ENCODE measurements around the gene GRK6.
"Not testable (repeated sequence)": the region's sequence is repeated elsewhere in the genome, so short reads cannot be mapped to it uniquely, and the experiment has no call there.

Gene GRK6

GRCh38 chr5:177405312-177405711 is 21.2 kb upstream of the GRK6 start:
- Histone ChIP-seq H3K4me1 (ENCODE audit: insufficient read depth, low read length) (no peaks in the 10 kb centered on the region; the same call in 1 of the 2 replicates), H3K9ac (ENCODE audit: low read depth, low read length) (no peak overlapping the region)

GRCh38 chr5:177405805-177406204 is 20.7 kb upstream of the GRK6 start:
- Histone ChIP-seq H3K36me3 (ENCODE audit: insufficient read depth, low read length) (no peaks in the 10 kb centered on the region), H3K4me1 (ENCODE audit: insufficient read depth, low read length) (no peaks in the 10 kb centered on the region; the same call in 1 of the 2 replicates), H3K9ac (ENCODE audit: low read depth, low read length) (no peak overlapping the region), H3K9me3 (ENCODE audit: control insufficient read depth, insufficient read depth, low read length) (no peaks in the 10 kb centered on the region)

More at GRCh38 chr5:177405312-177405711, 21.2 kb upstream of the GRK6 start:
- Histone ChIP-seq H3K36me3 (ENCODE audit: insufficient read depth, low read length) (no peaks in the 10 kb centered on the region), H3K9me3 (ENCODE audit: control insufficient read depth, insufficient read depth, low read length) (no peaks in the 10 kb centered on the region)

- Histone ChIP-seq H3K36me3 (ENCODE audit: insufficient read depth, low read length) (no peaks in the 10 kb centered on the region), H3K9me3 (ENCODE audit: control insufficient read depth, insufficient read depth, low read length) (no peaks in the 10 kb centered on the region), H3K4me1 (ENCODE audit: insufficient read depth, low read length) (no peaks in the 10 kb centered on the region; the same call in 1 of the 2 replicates), H3K9ac (ENCODE audit: low read depth, low read length) (no peak within 1 kb of the TSS)
Measured at GRCh38 chr5:177409043-177409801, 17.3 kb upstream of the GRK6 start, which contains the start of gene F12. Gene F12 (minus strand): TSS chr5:177409564. CDS start chr5:177409527, 37 bp downstream.

- Histone ChIP-seq H3K9me3 (ENCODE audit: control insufficient read depth, insufficient read depth, low read length) (no peaks in the 10 kb centered on the region), H3K9ac (ENCODE audit: low read depth, low read length) (no peak overlapping the region), H3K36me3 (ENCODE audit: insufficient read depth, low read length) (no peaks in the 10 kb centered on the region), H3K4me1 (ENCODE audit: insufficient read depth, low read length) (no peaks in the 10 kb centered on the region)
Measured at GRCh38 chr5:177410575-177410974, 15.9 kb upstream of the GRK6 start.

- Histone ChIP-seq H3K9ac (ENCODE audit: low read depth, low read length) (no peak overlapping the region), H3K36me3 (ENCODE audit: insufficient read depth, low read length) (no peaks in the 10 kb centered on the region), H3K4me1 (ENCODE audit: insufficient read depth, low read length) (no peaks in the 10 kb centered on the region), H3K9me3 (ENCODE audit: control insufficient read depth, insufficient read depth, low read length) (no peaks in the 10 kb centered on the region)
Measured at GRCh38 chr5:177412603-177413233, 13.8 kb upstream of the GRK6 start.

GRCh38 chr5:177414481-177414880 is 12.0 kb upstream of the GRK6 start:
- Histone ChIP-seq H3K9me3 (ENCODE audit: control insufficient read depth, insufficient read depth, low read length) (no peaks in the 10 kb centered on the region), H3K4me1 (ENCODE audit: insufficient read depth, low read length) (no peaks in the 10 kb centered on the region), H3K9ac (ENCODE audit: low read depth, low read length) (no peak overlapping the region), H3K36me3 (ENCODE audit: insufficient read depth, low read length) (no peaks in the 10 kb centered on the region)

- not testable (repeated sequence) for H3K36me3 ChIP-seq (ENCODE audit: insufficient read depth, low read length); H3K4me1 ChIP-seq (ENCODE audit: insufficient read depth, low read length); H3K9ac ChIP-seq (ENCODE audit: low read depth, low read length); H3K9me3 ChIP-seq (ENCODE audit: control insufficient read depth, insufficient read depth, low read length)
Measured at GRCh38 chr5:177417081-177417480, 9.4 kb upstream of the GRK6 start.

- Histone ChIP-seq H3K9me3 (ENCODE audit: control insufficient read depth, insufficient read depth, low read length) (no peaks in the 10 kb centered on the region), H3K4me1 (ENCODE audit: insufficient read depth, low read length) (0 out of 2 replicates have a peak, but pooled peaks cover 3% of the 10 kb centered on the region), H3K36me3 (ENCODE audit: insufficient read depth, low read length) (no peaks in the 10 kb centered on the region), H3K9ac (ENCODE audit: low read depth, low read length) (no peak overlapping the region)
Measured at GRCh38 chr5:177419046-177419445, 7.4 kb upstream of the GRK6 start.

GRCh38 chr5:177420472-177420871 is 6.0 kb upstream of the GRK6 start:
- H3K4me1 ChIP-seq (ENCODE audit: insufficient read depth, low read length); H3K9me3 ChIP-seq (ENCODE audit: control insufficient read depth, insufficient read depth, low read length); H3K9ac ChIP-seq (ENCODE audit: low read depth, low read length); H3K36me3 ChIP-seq (ENCODE audit: insufficient read depth, low read length): not testable (repeated sequence)

GRCh38 chr5:177421062-177421798 is 5.2 kb upstream of the GRK6 start:
- no peak overlapping the region for H3K9ac ChIP-seq (ENCODE audit: low read depth, low read length)

GRCh38 chr5:177423671-177424070 is 2.8 kb upstream of the GRK6 start:
- Histone ChIP-seq H3K4me1 (ENCODE audit: insufficient read depth, low read length) (peaks cover 11% of the 10 kb centered on the region), H3K9ac (ENCODE audit: low read depth, low read length) (no peak overlapping the region), H3K9me3 (ENCODE audit: control insufficient read depth, insufficient read depth, low read length) (no peaks in the 10 kb centered on the region), H3K36me3 (ENCODE audit: insufficient read depth, low read length) (no peaks in the 10 kb centered on the region)

More at GRCh38 chr5:177421062-177421798, 5.2 kb upstream of the GRK6 start:
- 0 out of 2 replicates have a peak, but pooled peaks cover 3% of the 10 kb centered on the region for H3K4me1 ChIP-seq (ENCODE audit: insufficient read depth, low read length)
- no peaks in the 10 kb centered on the region for H3K36me3 ChIP-seq (ENCODE audit: insufficient read depth, low read length)
- no peaks in the 10 kb centered on the region for H3K9me3 ChIP-seq (ENCODE audit: control insufficient read depth, insufficient read depth, low read length)

GRCh38 chr5:177425196-177425800 is 1.2 kb upstream of the GRK6 start:
- Histone ChIP-seq H3K9me3 (ENCODE audit: control insufficient read depth, insufficient read depth, low read length) (no peaks in the 10 kb centered on the region), H3K4me1 (ENCODE audit: insufficient read depth, low read length) (peaks cover 13% of the 10 kb centered on the region), H3K9ac (ENCODE audit: low read depth, low read length) (peak overlapping the region; percentile 77; the same call in 1 of the 2 replicates), H3K36me3 (ENCODE audit: insufficient read depth, low read length) (no peaks in the 10 kb centered on the region)

GRCh38 chr5:177425801-177426565 is 493 bp upstream of the GRK6 start:
- H3K4me1 ChIP-seq (ENCODE audit: insufficient read depth, low read length), result peaks cover 12% of the 10 kb centered on the region
- no peaks in the 10 kb centered on the region for H3K36me3 ChIP-seq (ENCODE audit: insufficient read depth, low read length)
- H3K9me3 ChIP-seq (ENCODE audit: control insufficient read depth, insufficient read depth, low read length), result no peaks in the 10 kb centered on the region
- peak overlapping the region; percentile 77 for H3K9ac ChIP-seq (ENCODE audit: low read depth, low read length)
